ENCODE data around the gene ATP6V1G1.

GRCh38 chr9:114624677-114625076 lies 37.1 kb downstream of the ATP6V1G1 start:
- TF ChIP-seq CTCF (IDR thresholded peaks at IDR 0.05) (no peak), POLR2A (IDR thresholded peaks at IDR 0.05) (no peak)
